SKM-1 (cell line): Measurements from ENCODE around the gene NREP.
A peak's percentile ranks its signal among the peaks of the same experiment; 100 is the strongest.

Experiments used
- DNase-seq: peaks from one replicate; lab custom pipeline; 2025; ENCODE audit not compliant: unreplicated experiment; lab: John Stamatoyannopoulos, UW

Gene NREP

GRCh38 chr5:111756581-111757354 lies at the start of gene NREP:
Gene NREP (minus strand): TSS chr5:111757194. CDS start chr5:111755772, 1,422 bp downstream.
- DNase-seq = no peak

- DNase-seq = no peak
These were observed 49.8 kb upstream of the NREP start for GRCh38 chr5:111806753-111807152.

GRCh38 chr5:111806156-111806555 lies 49.2 kb upstream of the NREP start:
- no peak for DNase-seq

- no peak for DNase-seq
These were observed 48.1 kb upstream of the NREP start for GRCh38 chr5:111805071-111805470.

GRCh38 chr5:111800351-111800750 lies 43.4 kb upstream of the NREP start:
- no peak for DNase-seq

GRCh38 chr5:111795142-111795541 lies 38.1 kb upstream of the NREP start:
- no peak for DNase-seq

GRCh38 chr5:111792471-111793058 lies 35.6 kb upstream of the NREP start:
- DNase-seq = no peak

- no peak for DNase-seq
These were observed 33.3 kb upstream of the NREP start for GRCh38 chr5:111790295-111790694.

GRCh38 chr5:111787006-111787405 lies 30.0 kb upstream of the NREP start:
- DNase-seq = no peak

GRCh38 chr5:111784491-111785181 lies 27.6 kb upstream of the NREP start:
- no peak for DNase-seq

GRCh38 chr5:111783537-111783936 lies 26.5 kb upstream of the NREP start:
- no peak for DNase-seq

GRCh38 chr5:111782216-111782615 lies 25.2 kb upstream of the NREP start:
- DNase-seq = no peak

GRCh38 chr5:111781200-111781599 lies 24.2 kb upstream of the NREP start:
- no peak for DNase-seq

- DNase-seq = no peak
These were observed 22.9 kb upstream of the NREP start for GRCh38 chr5:111779922-111780292.

GRCh38 chr5:111779260-111779921 lies 22.4 kb upstream of the NREP start:
- DNase-seq = no peak

GRCh38 chr5:111776913-111777781 lies 20.2 kb upstream of the NREP start:
- DNase-seq = peak; percentile 70

- peak; percentile 17 for DNase-seq
These were observed 18.2 kb upstream of the NREP start for GRCh38 chr5:111775224-111775623.

- no peak for DNase-seq
These were observed 17.5 kb upstream of the NREP start for GRCh38 chr5:111774525-111774924.

- no peak for DNase-seq
These were observed 15.6 kb upstream of the NREP start for GRCh38 chr5:111772456-111773122.

- no peak for DNase-seq
These were observed 12.5 kb upstream of the NREP start for GRCh38 chr5:111769541-111769940.
